Measurements from ENCODE around the gene TCF25.

Gene TCF25

GRCh38 chr16:89952049-89952448, 78.7 kb downstream of the TCF25 start:
- in situ Hi-C loops (cut with HindIII; ENCODE audit: low pct_ligation_motif_present, low pct_unique_long_range_greater_than_20kb, low sequenced_read_pairs), result no loop called here
- no peak for DNase-seq

- in situ Hi-C loops (cut with HindIII; ENCODE audit: low pct_ligation_motif_present, low pct_unique_long_range_greater_than_20kb, low sequenced_read_pairs), result no loop called here
- no peak for DNase-seq
Measured at GRCh38 chr16:89952551-89952950, 79.2 kb downstream of the TCF25 start.

GRCh38 chr16:89953671-89954406, 80.4 kb downstream of the TCF25 start:
- no peak for DNase-seq
- in situ Hi-C loops (cut with HindIII; ENCODE audit: low pct_ligation_motif_present, low pct_unique_long_range_greater_than_20kb, low sequenced_read_pairs), result no loop called here

- in situ Hi-C loops (cut with HindIII; ENCODE audit: low pct_ligation_motif_present, low pct_unique_long_range_greater_than_20kb, low sequenced_read_pairs), result no loop called here
- DNase-seq, result no peak
Measured at GRCh38 chr16:89954462-89954861, 81.1 kb downstream of the TCF25 start.

- in situ Hi-C loops (cut with HindIII; ENCODE audit: low pct_ligation_motif_present, low pct_unique_long_range_greater_than_20kb, low sequenced_read_pairs), result no loop called here
Measured at GRCh38 chr16:89955001-89955685, 81.8 kb downstream of the TCF25 start.

GRCh38 chr16:89956505-89957215, 83.3 kb downstream of the TCF25 start:
- in situ Hi-C loops (cut with HindIII; ENCODE audit: low pct_ligation_motif_present, low pct_unique_long_range_greater_than_20kb, low sequenced_read_pairs), result no loop called here
- DNase-seq, result no peak

More at GRCh38 chr16:89955001-89955685, 81.8 kb downstream of the TCF25 start:
- no peak for DNase-seq

- DNase-seq, result no peak
- in situ Hi-C loops (cut with HindIII; ENCODE audit: low pct_ligation_motif_present, low pct_unique_long_range_greater_than_20kb, low sequenced_read_pairs), result no loop called here
Measured at GRCh38 chr16:89957216-89957785, 83.9 kb downstream of the TCF25 start.

GRCh38 chr16:89958068-89958467, 84.7 kb downstream of the TCF25 start:
- DNase-seq, result peak; percentile 42

GRCh38 chr16:89958596-89958995, 85.2 kb downstream of the TCF25 start:
- DNase-seq, result no peak
- in situ Hi-C loops (cut with HindIII; ENCODE audit: low pct_ligation_motif_present, low pct_unique_long_range_greater_than_20kb, low sequenced_read_pairs), result no loop called here

More at GRCh38 chr16:89958068-89958467, 84.7 kb downstream of the TCF25 start:
- in situ Hi-C loops (cut with HindIII; ENCODE audit: low pct_ligation_motif_present, low pct_unique_long_range_greater_than_20kb, low sequenced_read_pairs), result no loop called here

- in situ Hi-C loops (cut with HindIII; ENCODE audit: low pct_ligation_motif_present, low pct_unique_long_range_greater_than_20kb, low sequenced_read_pairs), result no loop called here
- no peak for DNase-seq
Measured at GRCh38 chr16:89960966-89961365, 87.6 kb downstream of the TCF25 start.
